ENCODE results near the gene HKDC1. TPM values are rescaled to one million over a fixed set of nuclear protein-coding genes. Genes with fewer than 3 reads are reported as not detected.

HKDC1 gene
- total and polyA plus RNA-seq, 10 of the 15 experiments (the other 5 are each of a cell fraction or from before 2014, with no cell fraction given), result 0.04 to 0.34 (median 0.13) TPM; not detected in 5

DNA sequence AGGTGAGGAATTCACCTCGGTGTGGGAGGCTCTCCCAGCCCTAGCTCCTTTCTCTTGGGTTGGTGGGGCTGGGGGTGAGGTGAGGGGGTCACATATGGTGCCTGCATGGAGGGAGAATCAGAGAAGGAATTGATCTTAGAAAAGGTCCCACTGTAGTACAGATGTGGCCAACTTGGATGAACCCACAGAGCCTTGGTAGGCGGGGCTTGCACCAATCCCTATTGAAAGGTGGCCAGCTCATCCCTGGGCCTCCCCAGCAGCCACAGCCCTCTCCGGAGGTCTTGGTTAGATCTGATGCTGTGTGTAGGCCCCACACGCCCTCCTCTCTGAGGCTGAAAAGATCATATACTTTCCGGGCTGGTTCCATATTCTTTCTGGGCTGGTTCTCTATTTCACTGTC is 19.0 kb downstream of the HKDC1 start (continued):
- no peak for TF ChIP-seq ZNF217 (IDR thresholded peaks at IDR 0.05)
- TF ChIP-seq, protein P1, sequence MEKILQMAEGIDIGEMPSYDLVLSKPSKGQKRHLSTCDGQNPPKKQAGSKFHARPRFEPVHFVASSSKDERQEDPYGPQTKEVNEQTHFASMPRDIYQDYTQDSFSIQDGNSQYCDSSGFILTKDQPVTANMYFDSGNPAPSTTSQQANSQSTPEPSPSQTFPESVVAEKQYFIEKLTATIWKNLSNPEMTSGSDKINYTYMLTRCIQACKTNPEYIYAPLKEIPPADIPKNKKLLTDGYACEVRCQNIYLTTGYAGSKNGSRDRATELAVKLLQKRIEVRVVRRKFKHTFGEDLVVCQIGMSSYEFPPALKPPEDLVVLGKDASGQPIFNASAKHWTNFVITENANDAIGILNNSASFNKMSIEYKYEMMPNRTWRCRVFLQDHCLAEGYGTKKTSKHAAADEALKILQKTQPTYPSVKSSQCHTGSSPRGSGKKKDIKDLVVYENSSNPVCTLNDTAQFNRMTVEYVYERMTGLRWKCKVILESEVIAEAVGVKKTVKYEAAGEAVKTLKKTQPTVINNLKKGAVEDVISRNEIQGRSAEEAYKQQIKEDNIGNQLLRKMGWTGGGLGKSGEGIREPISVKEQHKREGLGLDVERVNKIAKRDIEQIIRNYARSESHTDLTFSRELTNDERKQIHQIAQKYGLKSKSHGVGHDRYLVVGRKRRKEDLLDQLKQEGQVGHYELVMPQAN (conservative IDR thresholded peaks at IDR 0.05), result no peak

DNA sequence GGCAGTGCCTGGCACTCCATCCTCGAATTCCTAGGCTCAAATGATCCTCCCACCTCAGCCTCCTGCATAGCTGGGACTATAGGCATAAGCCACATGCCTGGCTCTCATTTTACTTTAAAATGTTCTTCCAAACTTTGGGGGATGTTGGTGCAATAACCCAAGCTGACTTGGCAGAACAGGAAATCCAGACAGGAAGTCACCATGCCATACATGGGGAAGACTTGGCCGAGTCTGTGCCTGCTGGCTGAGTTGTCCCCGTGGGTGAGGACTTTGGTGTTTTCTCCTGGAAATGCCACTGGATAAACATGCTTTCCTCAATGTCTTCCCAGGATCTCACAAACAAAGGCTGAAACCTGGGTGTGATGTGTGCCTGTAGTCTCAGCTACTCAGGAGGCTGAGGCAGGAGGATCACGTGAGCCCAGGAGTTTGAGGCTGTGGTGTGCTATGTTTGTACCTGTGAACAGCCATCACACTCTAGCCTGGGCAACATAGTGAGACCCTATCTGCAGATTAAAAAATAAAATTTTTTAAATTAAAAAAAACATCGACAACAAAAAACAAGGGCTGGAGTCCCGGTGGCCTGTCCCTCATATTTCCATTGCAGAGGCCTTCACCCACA is 19.8 kb downstream of the HKDC1 start:
- BruUV-seq (replicated peaks), result no TSS peak
- intact Hi-C loops (cut with micrococcal nuclease; ENCODE audit: unreplicated experiment), result no loop called here
- H2AFZ ChIP-seq (ENCODE audit: control insufficient read depth, low read depth, low read length), result no peak overlapping the region
- no peak overlapping the region for H3K4me3 ChIP-seq
- no peaks in the 10 kb centered on the region for H3K4me1 ChIP-seq (ENCODE audit: control insufficient read depth, insufficient read depth, low read length)
- H3K36me3 ChIP-seq (ENCODE audit: control insufficient read depth in 2 of 2, insufficient read depth in 2 of 2, low read length in 1 of 2), result no peaks in the 10 kb centered on the region
- ATAC-seq (no peak), DNase-seq (ENCODE audit: low read depth, low spot score) (no peak), FAIRE-seq (no peak)
- ChIA-PET POLR2A (interaction anchor here (0.6 to 0.7 kb wide), 2 partner anchors 11 to 395 kb away, joined by 3 to 4 read pairs; no protein-coding TSS in a partner anchor), RAD21 (ENCODE audit: unreplicated experiment) (interaction anchor here (0.7 to 5.8 kb wide), 5 partner anchors 13 to 275 kb away, joined by 3 to 49 read pairs (median 3); no protein-coding TSS in a partner anchor), SMC1A (ENCODE audit: uncharacterized antibody, unreplicated experiment) (interaction anchor here (0.8 to 1.5 kb wide), 5 partner anchors 18 to 235 kb away, joined by 3 to 8 read pairs (median 3); no protein-coding TSS in a partner anchor), CTCF (interaction anchor here (0.5 to 7.5 kb wide), 10 partner anchors 11 to 275 kb away, joined by 3 to 126 read pairs (median 6); no protein-coding TSS in a partner anchor)
- no peaks in the 10 kb centered on the region for H3K9me3 ChIP-seq (replicated peaks; ENCODE audit: control insufficient read depth, insufficient read depth, low read length)
- no peaks in the 10 kb centered on the region for H3K27me3 ChIP-seq (replicated peaks in 1 of 2; ENCODE audit: control insufficient read depth in 2 of 2, insufficient read depth in 2 of 2, low read length in 1 of 2)
- no peak overlapping the region for H3K9ac ChIP-seq (ENCODE audit: control insufficient read depth, insufficient read depth, low read length)
- no peaks in the 10 kb centered on the region for H3K79me2 ChIP-seq (ENCODE audit: control insufficient read depth, insufficient read depth, low read length)
- no peak overlapping the region for H3K27ac ChIP-seq (ENCODE audit: control insufficient read depth, insufficient read depth)
- no peaks in the 10 kb centered on the region for H4K20me1 ChIP-seq (ENCODE audit: control insufficient read depth, insufficient read depth)
- H3K4me2 ChIP-seq (ENCODE audit: control insufficient read depth, insufficient read depth), result no peak overlapping the region
- in situ Hi-C loops (cut with MboI), result no loop called here
- TF ChIP-seq SRF (IDR thresholded peaks at IDR 0.05; ENCODE audit: low read depth in 2 of 2, low read length in 2 of 2) (peak in 1 of 2 experiments; percentile 52; a peak in 2 of 4 replicates), CBFB (IDR thresholded peaks at IDR 0.05; ENCODE audit: low read depth) (no peak), LARP7 (IDR thresholded peaks at IDR 0.05) (no peak), CBX5 (IDR thresholded peaks at IDR 0.05; ENCODE audit: low read depth) (no peak), PAX5 (IDR thresholded peaks at IDR 0.05; ENCODE audit: borderline replicate concordance, low read depth, low read length) (no peak)
- WGBS (ENCODE audit: insufficient coverage, insufficient replicate concordance, low lambda C conversion rate, missing lambda C conversion rate), result 49% methylated on average over 6 of the region's 6 CpGs

All from GM12878 (cell line).